ENCODE data around the gene CACNA2D1.

The CACNA2D1 gene

DNA sequence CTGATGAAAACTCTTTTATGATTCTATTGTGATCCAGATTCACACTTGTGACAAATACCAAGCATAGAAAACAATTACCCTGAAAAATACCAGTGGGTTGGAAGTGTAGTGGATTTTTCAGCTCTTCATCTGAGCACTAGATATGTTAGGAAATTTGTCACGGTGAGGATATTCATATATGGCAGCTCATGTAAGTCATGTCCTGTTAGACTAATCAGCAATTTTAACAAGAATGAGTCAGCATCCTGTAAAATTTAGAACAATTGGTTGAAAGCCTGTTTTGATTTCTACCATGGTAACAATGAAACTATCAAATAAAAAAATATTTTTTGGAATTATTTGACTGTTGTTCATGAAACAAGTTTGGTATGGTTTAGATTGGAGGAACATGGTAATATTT, 334.3 kb downstream of the CACNA2D1 start:
- no peak for DNase-seq (ENCODE audit: low spot score)

GRCh38 chr7:82106201-82106600, 337.4 kb downstream of the CACNA2D1 start:
- DNase-seq (ENCODE audit: low spot score): no peak

DNA sequence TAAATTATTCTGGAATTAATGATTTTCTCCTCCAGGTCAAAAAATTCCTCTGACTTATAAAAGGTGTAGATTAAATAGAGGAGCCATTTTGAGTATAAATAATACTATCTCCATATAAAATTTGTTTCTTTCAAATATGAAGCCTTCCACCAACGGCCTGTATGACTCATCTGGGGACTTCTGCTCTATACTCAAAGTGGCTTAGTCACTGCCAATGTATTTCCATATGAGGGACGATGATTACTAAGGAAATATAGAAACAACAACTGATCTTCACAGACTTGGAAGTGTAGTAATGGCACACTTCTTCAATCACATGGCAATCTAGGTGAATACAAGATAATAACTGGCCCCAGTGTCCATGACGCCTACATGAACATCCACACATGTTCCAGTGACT, 338.1 kb downstream of the CACNA2D1 start:
- no peak for DNase-seq (ENCODE audit: low spot score)

DNA sequence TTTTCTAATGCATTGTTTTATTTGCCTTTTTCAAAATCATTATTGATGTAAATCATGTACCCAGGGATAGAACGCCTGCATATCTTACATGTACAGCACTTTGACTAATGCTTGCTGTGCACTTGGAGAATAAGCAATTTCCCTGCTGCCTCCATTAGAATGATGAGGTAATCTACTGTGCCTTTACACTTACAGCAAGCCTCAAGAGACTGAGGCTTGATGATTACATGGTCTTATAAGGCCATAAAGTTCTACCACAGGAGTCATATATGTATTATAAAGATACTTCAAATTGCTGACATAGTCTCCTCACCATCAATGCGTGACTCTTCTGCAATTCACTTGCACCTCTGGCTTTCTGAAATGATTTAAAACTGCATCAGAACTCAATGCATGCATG, 345.2 kb downstream of the CACNA2D1 start:
- DNase-seq (ENCODE audit: low spot score): no peak

- no peak for DNase-seq (ENCODE audit: low spot score)
Measured at GRCh38 chr7:82091126-82091684, 352.4 kb downstream of the CACNA2D1 start.

DNA sequence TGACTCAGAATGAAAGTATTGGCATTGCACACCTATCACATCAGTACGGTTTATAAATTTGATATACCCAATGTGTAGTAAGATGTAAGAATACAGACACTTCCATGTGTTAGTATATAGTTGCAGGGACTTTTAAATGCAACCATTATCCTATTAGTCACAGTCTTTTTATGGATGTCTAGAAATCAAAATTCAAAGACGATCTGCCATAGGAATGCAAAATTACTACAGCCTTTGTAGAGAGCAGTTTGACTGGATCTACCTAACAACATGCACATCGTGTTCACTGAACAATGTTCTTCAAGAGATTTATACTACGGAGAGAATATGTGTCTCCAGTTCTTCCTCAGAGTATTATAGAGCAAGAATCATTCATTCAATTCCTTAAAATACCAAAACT, 356.5 kb downstream of the CACNA2D1 start:
- no peak for DNase-seq (ENCODE audit: low spot score)

DNA sequence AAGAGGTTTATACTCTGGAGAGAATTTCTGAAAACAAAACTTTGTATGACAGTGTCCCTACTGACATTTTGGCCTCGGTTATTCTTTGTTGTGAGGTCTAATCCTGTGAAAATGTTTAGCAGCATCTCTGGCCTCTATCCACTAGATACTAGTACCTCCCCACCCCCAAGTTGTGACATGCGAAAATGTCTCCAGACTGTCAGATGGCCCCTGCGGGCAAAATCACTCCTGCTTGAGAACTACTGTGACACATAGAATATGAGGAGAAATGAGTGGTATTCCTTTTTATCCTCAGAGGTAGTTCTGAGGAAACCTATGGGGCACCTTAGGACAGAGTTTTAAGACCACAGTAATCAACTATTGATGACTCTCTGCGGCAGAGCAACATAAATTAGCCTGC, 358.5 kb downstream of the CACNA2D1 start:
- DNase-seq (ENCODE audit: low spot score): no peak

DNA sequence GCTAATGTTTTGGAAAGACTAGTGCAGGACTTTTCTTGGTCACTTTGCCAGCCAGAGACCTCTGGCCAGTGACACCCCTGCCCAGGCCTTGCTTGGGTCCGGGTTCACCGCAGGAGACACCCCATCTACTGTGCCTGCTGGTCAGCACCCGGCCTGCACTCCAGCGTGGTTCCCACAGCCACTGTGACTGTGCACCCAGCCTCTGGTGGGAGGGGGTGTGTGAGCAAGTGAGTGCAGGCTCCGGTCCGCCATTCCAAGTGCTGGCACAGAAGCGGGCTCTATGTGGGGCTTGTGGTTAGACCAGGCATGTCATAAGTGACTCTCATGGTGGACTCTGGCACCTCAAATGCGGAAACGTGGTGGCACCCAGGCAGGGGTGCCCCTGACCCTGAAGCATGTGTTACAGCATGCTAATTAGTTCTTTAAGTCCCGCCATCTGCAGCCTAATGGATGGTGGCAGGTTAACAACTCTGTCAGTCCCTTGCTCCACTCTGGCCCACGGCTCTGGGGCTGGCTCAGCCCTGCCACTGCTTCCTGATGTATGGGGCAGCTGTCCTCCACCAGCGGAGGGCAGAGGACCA, 361.8 kb downstream of the CACNA2D1 start:
- no peak for DNase-seq (ENCODE audit: low spot score)

DNA sequence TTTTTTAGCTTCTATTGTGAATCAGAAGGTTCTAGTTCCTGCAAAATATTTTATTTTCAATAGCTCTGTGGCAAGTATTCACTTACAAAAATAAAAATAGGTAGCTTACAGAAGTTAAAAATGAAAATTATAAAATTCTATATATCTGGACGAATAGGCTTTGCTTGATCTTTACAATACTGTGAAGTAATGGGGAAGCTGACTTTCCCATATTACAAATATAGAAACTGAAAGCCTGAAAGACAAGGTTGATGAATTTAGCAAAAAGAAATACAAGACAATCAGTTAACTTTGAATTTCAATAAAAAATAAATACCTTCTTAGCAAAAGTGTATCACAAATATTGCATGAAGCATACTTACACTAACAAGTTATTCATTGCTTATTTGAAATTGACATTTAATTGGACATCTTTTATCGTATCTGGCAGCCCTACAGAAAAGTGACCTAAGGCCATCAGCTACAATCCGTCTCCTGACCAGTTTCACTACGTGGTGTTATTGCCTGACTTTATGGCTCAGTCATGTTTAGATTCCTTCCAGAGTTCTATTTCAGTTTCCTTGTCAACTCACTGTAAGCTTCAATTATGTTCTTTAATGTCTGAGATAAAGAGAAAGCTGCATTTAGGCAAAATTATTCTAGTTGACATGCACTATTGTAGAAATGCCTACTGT, 363.2 kb downstream of the CACNA2D1 start:
- no peak for DNase-seq (ENCODE audit: low spot score)

GRCh38 chr7:82079527-82079926, 364.1 kb downstream of the CACNA2D1 start:
- no peak for DNase-seq (ENCODE audit: low spot score)

GRCh38 chr7:82078807-82079206, 364.8 kb downstream of the CACNA2D1 start:
- DNase-seq (ENCODE audit: low spot score): no peak

- no peak for DNase-seq (ENCODE audit: low spot score)
Measured at GRCh38 chr7:82071468-82071867, 372.1 kb downstream of the CACNA2D1 start.

DNA sequence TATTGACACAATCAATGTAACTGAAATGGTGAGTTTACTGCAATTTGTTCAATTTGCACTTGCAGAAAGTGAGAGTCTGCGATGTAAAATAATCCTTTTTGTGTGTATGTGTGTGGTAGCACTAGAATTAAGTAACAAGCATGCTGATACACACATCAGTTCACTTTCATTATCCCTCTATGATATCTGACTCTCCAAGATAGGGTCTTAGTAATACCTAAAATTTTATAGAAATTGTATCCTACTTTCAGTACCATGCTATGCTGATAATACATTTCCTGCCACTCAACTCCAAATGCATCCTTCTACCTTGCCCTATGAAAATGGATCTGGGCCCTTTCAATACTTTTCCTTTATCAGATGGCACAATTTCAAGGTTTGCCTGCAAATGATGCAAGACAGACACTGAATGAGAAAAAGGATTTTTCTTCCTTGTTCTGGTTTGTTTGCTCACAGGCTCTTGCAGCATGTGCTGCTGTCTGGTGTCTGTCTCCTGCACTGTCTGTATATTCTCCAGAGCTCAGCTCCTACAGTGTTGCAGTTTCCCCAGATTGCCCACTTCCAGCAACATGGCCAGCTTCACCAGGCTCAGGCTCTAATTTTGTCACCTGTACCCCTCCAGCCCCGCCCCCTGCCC, 375.8 kb downstream of the CACNA2D1 start:
- DNase-seq (ENCODE audit: low spot score): no peak

GRCh38 chr7:82057476-82057875, 386.1 kb downstream of the CACNA2D1 start:
- no peak for DNase-seq (ENCODE audit: low spot score)

DNA sequence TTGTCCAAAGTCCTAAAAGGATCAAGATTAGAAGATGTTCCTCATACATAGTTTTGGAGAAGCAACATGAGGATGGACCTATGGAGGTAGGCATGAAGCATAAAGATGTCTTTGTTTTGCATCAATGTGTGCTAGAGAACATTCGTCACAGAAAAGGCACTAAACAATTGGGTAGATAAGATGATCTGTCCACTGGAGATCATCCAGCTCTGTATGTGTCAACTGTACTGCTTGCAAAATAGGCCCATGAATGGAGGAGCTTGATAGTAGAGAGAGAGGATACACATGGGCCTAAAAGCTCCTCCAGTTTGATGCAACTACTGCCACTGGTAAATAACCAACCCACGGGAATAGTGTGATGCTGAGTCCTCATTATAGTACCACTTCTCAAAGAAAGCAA, 387.3 kb downstream of the CACNA2D1 start:
- no peak for DNase-seq (ENCODE audit: low spot score)

GRCh38 chr7:82054544-82054943, 389.0 kb downstream of the CACNA2D1 start:
- no peak for DNase-seq (ENCODE audit: low spot score)

- no peak for DNase-seq (ENCODE audit: low spot score)
Measured at GRCh38 chr7:82053453-82054032, 390.0 kb downstream of the CACNA2D1 start.

GRCh38 chr7:82051601-82052000, 392.0 kb downstream of the CACNA2D1 start:
- DNase-seq (ENCODE audit: low spot score): no peak

DNA sequence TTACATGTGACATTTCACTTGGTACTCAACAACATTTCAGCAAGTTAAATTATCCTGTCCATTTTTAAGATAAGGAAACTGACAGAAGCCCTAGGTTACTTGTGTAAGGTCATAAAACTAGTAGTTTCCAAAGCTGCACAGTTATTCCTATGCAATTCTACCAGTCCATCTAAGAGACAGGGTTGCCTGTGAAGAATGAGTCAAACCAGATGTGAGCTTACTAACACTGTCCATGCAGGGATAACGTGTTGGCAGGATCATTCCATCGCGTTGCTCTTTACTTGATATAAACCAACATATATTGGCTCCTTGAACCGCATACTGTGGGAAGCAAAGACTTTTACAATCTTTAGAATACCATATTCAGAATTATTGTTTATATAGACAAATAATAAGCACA, 392.8 kb downstream of the CACNA2D1 start:
- no peak for DNase-seq (ENCODE audit: low spot score)

GRCh38 chr7:82049891-82050533, 393.6 kb downstream of the CACNA2D1 start:
- no peak for DNase-seq (ENCODE audit: low spot score)

DNA sequence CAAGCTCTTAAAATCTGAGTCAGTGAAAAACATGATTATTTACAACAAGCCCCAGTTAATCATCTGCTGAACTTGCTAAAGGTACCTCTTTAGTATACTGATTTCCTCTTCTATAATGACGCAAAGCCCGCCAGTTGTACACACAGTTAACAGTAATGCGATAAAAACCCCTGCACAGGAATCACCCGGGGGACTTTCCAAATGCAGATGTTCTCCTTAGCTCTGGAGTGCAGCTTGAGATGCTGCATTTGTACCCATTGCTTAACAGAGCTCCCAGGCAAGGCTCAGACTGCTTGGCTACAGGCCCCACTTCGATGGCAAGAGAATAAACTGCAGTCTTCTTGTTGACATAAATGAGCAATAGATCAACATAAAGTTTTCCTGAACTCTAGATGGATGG, 394.1 kb downstream of the CACNA2D1 start:
- no peak for DNase-seq (ENCODE audit: low spot score)

- peak; percentile 16 for DNase-seq (ENCODE audit: low spot score)
Measured at GRCh38 chr7:82044497-82045080, 399.0 kb downstream of the CACNA2D1 start.

Measured in iPS-NIHi11 (cell line).